ENCODE results near the gene RCAN2. TPM values are rescaled to one million over a fixed set of nuclear protein-coding genes. Genes with fewer than 3 reads are reported as not detected.

The RCAN2 gene
- total and polyA plus RNA-seq, 2 donors (not counting 1 experiment from before 2014, with no cell fraction given), result not detected

DNA sequence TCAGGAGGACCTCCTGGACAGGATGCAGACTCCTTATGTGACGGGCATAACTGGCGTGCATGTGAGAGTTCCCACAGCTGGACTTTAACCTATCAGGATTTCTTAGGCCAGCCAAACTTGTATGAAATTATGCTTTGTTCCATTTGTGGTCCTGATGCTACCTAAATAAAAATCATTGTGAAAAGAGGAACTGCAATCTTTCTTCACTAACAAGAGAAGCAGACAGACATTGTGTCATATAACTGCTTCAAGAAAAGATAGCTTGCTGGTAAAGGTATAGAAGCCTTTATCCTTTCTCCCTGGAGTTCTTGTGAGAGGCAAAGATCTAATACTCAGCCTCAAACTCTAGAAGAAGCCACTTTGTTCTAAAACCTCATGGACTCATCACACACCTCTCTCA is 233.0 kb downstream of the RCAN2 start:
- Histone ChIP-seq H3K9ac (ENCODE audit: low read length) (no peak overlapping the region), H3K4me3 (ENCODE audit: control extremely low read depth in 1 of 5, extremely low read depth in 1 of 5, insufficient read depth in 1 of 5, low read depth in 2 of 5, low read length in 4 of 5) (no peak overlapping the region), H3K27me3 (replicated peaks in 1 of 4; ENCODE audit: control extremely low read depth in 1 of 4, control insufficient read depth in 3 of 4, insufficient read depth in 4 of 4, low read length in 3 of 4) (peaks cover 0 to 12% (median 1%) of the 10 kb centered on the region in 4 experiments), H3K27ac (ENCODE audit: low read length in 2 of 2) (no peak overlapping the region), H2AFZ (ENCODE audit: insufficient read depth, low read depth, low read length, poor library complexity, severe bottlenecking) (no peak overlapping the region), H3K4me2 (replicated peaks; ENCODE audit: low read depth, low read length, poor library complexity, severe bottlenecking) (no peak overlapping the region), H3K79me2 (ENCODE audit: control insufficient read depth, insufficient read depth, low read length) (no peaks in the 10 kb centered on the region), H3K36me3 (replicated peaks in 1 of 2; ENCODE audit: control extremely low read depth in 1 of 2, control insufficient read depth in 1 of 2, extremely low read depth in 1 of 2, insufficient read depth in 2 of 2, low read length in 1 of 2) (no peaks in the 10 kb centered on the region), H3K4me1 (ENCODE audit: control insufficient read depth in 2 of 2, insufficient read depth in 2 of 2, low read length in 2 of 2) (no peaks in the 10 kb centered on the region), H3K9me3 (ENCODE audit: control extremely low read depth in 1 of 3, control insufficient read depth in 2 of 3, insufficient read depth in 1 of 3, low read length in 2 of 3) (no peaks in the 10 kb centered on the region), H4K20me1 (ENCODE audit: control insufficient read depth, insufficient read depth, low read length, poor library complexity, severe bottlenecking) (no peaks in the 10 kb centered on the region)
- Mint-ChIP-seq H3K27me3 (no peaks in the 10 kb centered on the region), H3K27ac (no peak overlapping the region), H3K4me3 (no peak overlapping the region), H3K9me3 (ENCODE audit: insufficient read depth) (peaks cover 3% of the 10 kb centered on the region), H3K4me1 (no peaks in the 10 kb centered on the region)
- WGBS (ENCODE audit: insufficient coverage), result 90% methylated on average over 2 of the region's 2 CpGs
- ATAC-seq (ENCODE audit: low read depth) (no peak), DNase-seq (no peak)
- ChIA-PET CTCF (no interaction called here), POLR2A (no interaction called here)
- TF ChIP-seq EZH2 (IDR thresholded peaks at IDR 0.05; ENCODE audit: borderline replicate concordance, insufficient read depth, low read depth, low read length, poor library complexity, severe bottlenecking), result no peak
- TF ChIP-seq, protein P1, sequence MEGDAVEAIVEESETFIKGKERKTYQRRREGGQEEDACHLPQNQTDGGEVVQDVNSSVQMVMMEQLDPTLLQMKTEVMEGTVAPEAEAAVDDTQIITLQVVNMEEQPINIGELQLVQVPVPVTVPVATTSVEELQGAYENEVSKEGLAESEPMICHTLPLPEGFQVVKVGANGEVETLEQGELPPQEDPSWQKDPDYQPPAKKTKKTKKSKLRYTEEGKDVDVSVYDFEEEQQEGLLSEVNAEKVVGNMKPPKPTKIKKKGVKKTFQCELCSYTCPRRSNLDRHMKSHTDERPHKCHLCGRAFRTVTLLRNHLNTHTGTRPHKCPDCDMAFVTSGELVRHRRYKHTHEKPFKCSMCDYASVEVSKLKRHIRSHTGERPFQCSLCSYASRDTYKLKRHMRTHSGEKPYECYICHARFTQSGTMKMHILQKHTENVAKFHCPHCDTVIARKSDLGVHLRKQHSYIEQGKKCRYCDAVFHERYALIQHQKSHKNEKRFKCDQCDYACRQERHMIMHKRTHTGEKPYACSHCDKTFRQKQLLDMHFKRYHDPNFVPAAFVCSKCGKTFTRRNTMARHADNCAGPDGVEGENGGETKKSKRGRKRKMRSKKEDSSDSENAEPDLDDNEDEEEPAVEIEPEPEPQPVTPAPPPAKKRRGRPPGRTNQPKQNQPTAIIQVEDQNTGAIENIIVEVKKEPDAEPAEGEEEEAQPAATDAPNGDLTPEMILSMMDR (IDR thresholded peaks at IDR 0.05), result no peak
- intact Hi-C loops (cut with micrococcal nuclease), result no loop called here

DNA sequence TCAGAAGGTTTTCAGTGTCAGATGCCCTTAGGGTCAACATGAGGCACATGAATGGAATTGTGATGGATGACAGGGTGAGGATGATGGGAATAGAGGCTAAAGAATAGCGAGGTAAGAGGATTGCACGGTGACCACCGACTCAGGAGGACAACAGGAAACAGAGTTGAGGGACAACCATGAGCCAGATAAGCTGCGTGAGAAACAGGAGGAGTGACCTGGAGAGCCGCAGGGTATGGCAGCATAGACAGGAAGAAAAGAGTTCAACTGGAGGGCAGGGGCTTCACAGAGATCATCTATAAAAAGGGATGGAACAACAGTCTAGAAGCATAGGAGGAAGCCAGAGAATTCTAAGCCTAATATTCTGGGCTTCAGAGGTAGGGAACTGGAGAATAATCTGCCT is 235.7 kb downstream of the RCAN2 start:
- TF ChIP-seq, protein P1 (IDR thresholded peaks at IDR 0.05), result no peak
- TF ChIP-seq EZH2 (IDR thresholded peaks at IDR 0.05; ENCODE audit: borderline replicate concordance, insufficient read depth, low read depth, low read length, poor library complexity, severe bottlenecking), result no peak
- ATAC-seq (ENCODE audit: low read depth) (no peak), DNase-seq (no peak)
- H3K79me2 ChIP-seq (ENCODE audit: control insufficient read depth, insufficient read depth, low read length), result no peaks in the 10 kb centered on the region
- H3K27ac ChIP-seq (ENCODE audit: low read length in 2 of 2), result no peak overlapping the region
- no peaks in the 10 kb centered on the region for H3K9me3 ChIP-seq (ENCODE audit: control extremely low read depth in 1 of 3, control insufficient read depth in 2 of 3, insufficient read depth in 1 of 3, low read length in 2 of 3)
- H3K27me3 Mint-ChIP-seq, result no peaks in the 10 kb centered on the region
- H3K4me1 Mint-ChIP-seq, result no peaks in the 10 kb centered on the region
- H3K36me3 ChIP-seq (replicated peaks in 1 of 2; ENCODE audit: control extremely low read depth in 1 of 2, control insufficient read depth in 1 of 2, extremely low read depth in 1 of 2, insufficient read depth in 2 of 2, low read length in 1 of 2), result no peaks in the 10 kb centered on the region
- H3K4me3 ChIP-seq (ENCODE audit: control extremely low read depth in 1 of 5, extremely low read depth in 1 of 5, insufficient read depth in 1 of 5, low read depth in 2 of 5, low read length in 4 of 5), result no peak overlapping the region
- intact Hi-C loops (cut with micrococcal nuclease), result no loop called here
- no peaks in the 10 kb centered on the region for H4K20me1 ChIP-seq (ENCODE audit: control insufficient read depth, insufficient read depth, low read length, poor library complexity, severe bottlenecking)
- no peak overlapping the region for H3K4me2 ChIP-seq (replicated peaks; ENCODE audit: low read depth, low read length, poor library complexity, severe bottlenecking)
- ChIA-PET CTCF (no interaction called here), POLR2A (no interaction called here)
- H2AFZ ChIP-seq (ENCODE audit: insufficient read depth, low read depth, low read length, poor library complexity, severe bottlenecking), result no peak overlapping the region
- H3K4me1 ChIP-seq (ENCODE audit: control insufficient read depth in 2 of 2, insufficient read depth in 2 of 2, low read length in 2 of 2), result no peaks in the 10 kb centered on the region
- peaks cover 0 to 8% (median 1%) of the 10 kb centered on the region in 4 experiments for H3K27me3 ChIP-seq (replicated peaks in 1 of 4; ENCODE audit: control extremely low read depth in 1 of 4, control insufficient read depth in 3 of 4, insufficient read depth in 4 of 4, low read length in 3 of 4)
- H3K9me3 Mint-ChIP-seq (ENCODE audit: insufficient read depth), result peaks cover 3% of the 10 kb centered on the region
- no peak overlapping the region for H3K9ac ChIP-seq (ENCODE audit: low read length)
- no peak overlapping the region for H3K27ac Mint-ChIP-seq
- H3K4me3 Mint-ChIP-seq, result no peak overlapping the region
- 90% methylated on average over 5 of the region's 5 CpGs for WGBS (ENCODE audit: insufficient coverage)

Measured in B cell (primary cell).